Tibial artery (tissue), 4 donors: ENCODE results near the gene L3HYPDH.

ENCODE experiments used
- DNase-seq, 2 donors: peaks; one replicate each; pipeline ENCODE4 v3.0.0-alpha.2; 2019
- H3K27ac ChIP-seq, 2 donors: fragments of 200-600 bp; sonication (generic) in 1 of 2; 1 replicate in 1 of 2; 2 replicates in 1 of 2; pipeline ENCODE4 v1.5.1; 2018 to 2019; ENCODE audit warnings: mild to moderate bottlenecking in 1 of 2
- H3K27me3 ChIP-seq, 2 donors: fragments of 200-600 bp; sonication (generic) in 1 of 2; one replicate each; pipeline versions ENCODE4 v1.5.1 to v1.6.0; 2016 to 2019
- H3K36me3 ChIP-seq, 3 donors: fragments of 200-600 bp; sonication (generic) in 2 of 3; one replicate each; pipeline ENCODE4 v1.5.1; 2016 to 2019; ENCODE audit warnings: mild to moderate bottlenecking in 2 of 3
- H3K4me1 ChIP-seq, 4 donors: fragments of 200-600 bp; sonication (generic) in 2 of 4; 1 replicate in 3 of 4; 2 replicates in 1 of 4; pipeline ENCODE4 v1.5.1; 2016 to 2019
- H3K4me3 ChIP-seq, 2 donors: fragments of 200-600 bp; sonication (generic) in 1 of 2; 1 replicate in 1 of 2; 2 replicates in 1 of 2; pipeline ENCODE4 v1.5.1; 2018 to 2019; ENCODE audit warnings: mild to moderate bottlenecking in 2 of 2
- H3K9me3 ChIP-seq, 3 donors: fragments of 200-600 bp; sonication (generic) in 1 of 3; one replicate each; pipeline ENCODE4 v1.5.1; 2016 to 2019
- CTCF ChIP-seq, 2 experiments: fragments of 200-600 bp in 1 of 2; fragments of 450-650 bp in 1 of 2; IDR thresholded peaks; one replicate each; pipeline ENCODE4 v1.5.1; 2017 to 2019; ENCODE audit warnings: antibody characterized with exemption in 2 of 2, mild to moderate bottlenecking in 1 of 2, moderate library complexity in 1 of 2
- intact Hi-C: fragments of 100-400 bp; cut with DNase I; formaldehyde crosslinking; loops from one replicate; pipeline ENCODE4 v1.15.0; 2023; ENCODE audit warnings: low total_unique reads

The L3HYPDH gene

GRCh38 chr14:59480166-59480565, 4.0 kb downstream of the L3HYPDH start:
- no peak for DNase-seq
- intact Hi-C loops: loop anchor here (10.0 kb wide), 1 partner anchor 1665 kb away; no protein-coding TSS in a partner anchor
- Histone ChIP-seq H3K4me3 (no peak overlapping the region), H3K27ac (peak overlapping the region; percentile 49 to 88), H3K4me1 (peaks cover 0 to 45% (median 24%) of the 10 kb centered on the region in 4 donors), H3K36me3 (peaks cover 0 to 24% (median 19%) of the 10 kb centered on the region in 3 donors), H3K9me3 (no peaks in the 10 kb centered on the region), H3K27me3 (no peaks in the 10 kb centered on the region)
- no peak for TF ChIP-seq CTCF (IDR thresholded peaks at IDR 0.05)

- no peak for TF ChIP-seq CTCF (IDR thresholded peaks at IDR 0.05)
- intact Hi-C loops: no loop called here
- Histone ChIP-seq H3K27me3 (no peaks in the 10 kb centered on the region), H3K4me1 (peaks cover 0 to 54% (median 30%) of the 10 kb centered on the region in 4 donors), H3K27ac (no peak overlapping the region), H3K4me3 (no peak overlapping the region), H3K9me3 (no peaks in the 10 kb centered on the region), H3K36me3 (peaks cover 2 to 39% (median 28%) of the 10 kb centered on the region in 3 donors)
- DNase-seq: no peak
Measured at GRCh38 chr14:59478540-59478939, 5.7 kb downstream of the L3HYPDH start.

GRCh38 chr14:59475709-59476108, 8.5 kb downstream of the L3HYPDH start:
- Histone ChIP-seq H3K4me1 (peaks cover 0 to 29% (median 15%) of the 10 kb centered on the region in 4 donors), H3K36me3 (peaks cover 5 to 53% (median 39%) of the 10 kb centered on the region in 3 donors), H3K27ac (peak overlapping the region in 1 of 2 donors; percentile 10), H3K4me3 (no peak overlapping the region), H3K27me3 (no peaks in the 10 kb centered on the region), H3K9me3 (no peaks in the 10 kb centered on the region)
- DNase-seq: no peak
- TF ChIP-seq CTCF (IDR thresholded peaks at IDR 0.05): no peak
- intact Hi-C loops: no loop called here

- no peak overlapping the region for H3K4me3 ChIP-seq
- H3K9me3 ChIP-seq: no peaks in the 10 kb centered on the region
- TF ChIP-seq CTCF (IDR thresholded peaks at IDR 0.05): no peak
- intact Hi-C loops: no loop called here
- peaks cover 0 to 13% (median 6%) of the 10 kb centered on the region in 4 donors for H3K4me1 ChIP-seq
- peaks cover 5 to 53% (median 42%) of the 10 kb centered on the region in 3 donors for H3K36me3 ChIP-seq
- no peak for DNase-seq
- H3K27ac ChIP-seq: peak overlapping the region; percentile 29 to 54
- no peaks in the 10 kb centered on the region for H3K27me3 ChIP-seq
Measured at GRCh38 chr14:59474172-59474571, 10.0 kb downstream of the L3HYPDH start.

- Histone ChIP-seq H3K27me3 (no peaks in the 10 kb centered on the region), H3K4me1 (peaks cover 0 to 13% (median 9%) of the 10 kb centered on the region in 4 donors), H3K27ac (peak within 1 kb of the TSS; percentile 87 to 89), H3K9me3 (no peaks in the 10 kb centered on the region), H3K4me3 (peak within 1 kb of the TSS; percentile 67 to 73), H3K36me3 (peaks cover 0 to 4% (median 3%) of the 10 kb centered on the region in 3 donors)
- no peak for TF ChIP-seq CTCF (IDR thresholded peaks at IDR 0.05)
- DNase-seq: peak in 1 of 2 donors; percentile 33
- intact Hi-C loops: no loop called here
Measured at GRCh38 chr14:59465316-59466135, 18.7 kb downstream of the L3HYPDH start, which contains the start of gene GPR135. TSS of gene GPR135 (minus strand) at chr14:59465380. CDS start at chr14:59465226, 154 bp downstream.
